Mononuclear cell (primary cell): ENCODE data around the gene NCK2. TPM values are rescaled to one million over a fixed set of nuclear protein-coding genes. Genes with fewer than 3 reads are reported as not detected.

Experiments used
- H3K27me3 ChIP-seq: 2 replicates; pipeline ENCODE4 v1.6.0; 2011; ENCODE audit warnings: low read length, control low read depth; ENCODE audit not compliant: insufficient read depth
- H3K4me1 ChIP-seq: 2 replicates; pipeline ENCODE4 v1.5.1; 2011; ENCODE audit warnings: mild to moderate bottlenecking, low read length, control low read depth; ENCODE audit not compliant: insufficient read depth
- H3K4me3 ChIP-seq: 2 replicates; pipeline ENCODE4 v1.5.1; 2011; ENCODE audit warnings: mild to moderate bottlenecking, low read length, moderate library complexity
- H3K9me3 ChIP-seq: 2 replicates; pipeline ENCODE4 v1.5.1; 2011; ENCODE audit warnings: low read depth, mild to moderate bottlenecking, control low read depth, low read length
- total RNA-seq: library from RNA; depleted of rRNA; stranded (reverse); fragments of >200 nt; gene quantifications from one replicate; pipeline ENCODE4 v1.2.3, GENCODE V29; 2012

NCK2 gene
- total RNA-seq, 1 donor: 82.7 TPM

DNA sequence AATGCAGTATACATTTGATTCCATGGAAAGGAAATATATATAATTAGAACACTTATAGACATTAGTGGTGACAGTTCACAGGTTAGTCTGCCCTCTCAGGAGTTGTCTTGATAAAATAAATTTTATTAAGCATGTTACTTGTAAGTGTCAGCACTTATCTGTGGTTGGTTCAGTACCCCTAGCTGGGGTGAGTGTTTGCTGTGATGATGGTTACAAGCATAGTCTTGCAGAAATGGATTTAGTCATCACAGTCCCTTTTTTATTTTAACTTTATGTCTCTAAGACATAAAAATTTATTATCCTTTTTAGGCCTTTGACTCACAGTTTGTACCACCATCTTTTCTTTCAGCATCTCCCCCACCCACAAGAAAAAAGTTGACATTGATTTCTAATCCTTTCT is 52.1 kb downstream of the NCK2 start:
- H3K27me3 ChIP-seq: no peaks in the 10 kb centered on the region
- H3K4me1 ChIP-seq: peaks cover 92% of the 10 kb centered on the region
- H3K9me3 ChIP-seq: no peaks in the 10 kb centered on the region
- H3K4me3 ChIP-seq: no peak overlapping the region

DNA sequence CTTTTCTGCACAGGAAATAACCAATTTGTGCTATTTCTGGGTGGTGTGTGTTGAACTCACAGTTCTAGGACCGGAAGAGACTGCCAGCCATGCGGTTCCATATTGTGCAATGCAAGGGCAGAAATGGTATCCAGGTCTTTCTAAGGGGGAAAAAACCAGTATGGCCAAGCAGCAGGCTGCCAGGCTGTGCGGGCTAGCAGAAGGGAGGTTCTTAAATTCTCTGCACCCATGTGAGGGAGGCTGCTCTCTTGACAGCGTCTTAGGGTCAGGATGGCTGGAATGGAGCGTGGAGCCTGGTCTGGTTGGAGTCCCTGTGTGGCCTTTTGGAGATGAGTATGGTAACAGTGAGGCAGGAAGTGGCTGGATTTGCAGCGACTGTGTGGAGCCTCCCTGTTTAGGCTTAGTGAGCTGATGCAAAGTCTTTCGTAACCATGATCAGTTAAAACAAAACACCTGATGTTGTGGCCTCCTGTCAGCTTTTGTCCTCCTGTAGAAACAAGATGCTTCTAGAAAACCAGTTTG is 52.6 kb downstream of the NCK2 start:
- Histone ChIP-seq H3K27me3 (no peaks in the 10 kb centered on the region), H3K4me3 (no peak overlapping the region), H3K4me1 (peaks cover 97% of the 10 kb centered on the region), H3K9me3 (no peaks in the 10 kb centered on the region)

DNA sequence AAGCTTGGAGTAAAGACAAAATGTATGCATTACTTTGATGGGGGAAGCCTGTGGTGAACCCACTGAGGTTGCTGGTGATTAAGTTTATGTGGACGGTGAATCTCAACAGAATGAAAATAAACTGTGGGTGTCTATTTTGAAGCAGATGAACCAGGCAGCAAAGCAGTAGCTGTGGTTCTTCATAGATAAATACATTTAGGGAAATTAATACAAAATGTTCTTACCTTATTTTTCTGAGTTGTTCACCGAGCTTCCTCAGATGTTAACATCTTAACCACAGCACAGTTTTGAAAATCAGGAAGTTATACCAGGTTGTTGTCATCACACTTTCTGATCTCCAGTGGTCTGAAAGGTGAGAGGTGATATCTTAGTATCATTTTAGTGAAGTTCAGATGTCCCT is 53.9 kb downstream of the NCK2 start:
- Histone ChIP-seq H3K27me3 (no peaks in the 10 kb centered on the region), H3K4me3 (no peak overlapping the region), H3K9me3 (no peaks in the 10 kb centered on the region), H3K4me1 (peaks cover 97% of the 10 kb centered on the region)

DNA sequence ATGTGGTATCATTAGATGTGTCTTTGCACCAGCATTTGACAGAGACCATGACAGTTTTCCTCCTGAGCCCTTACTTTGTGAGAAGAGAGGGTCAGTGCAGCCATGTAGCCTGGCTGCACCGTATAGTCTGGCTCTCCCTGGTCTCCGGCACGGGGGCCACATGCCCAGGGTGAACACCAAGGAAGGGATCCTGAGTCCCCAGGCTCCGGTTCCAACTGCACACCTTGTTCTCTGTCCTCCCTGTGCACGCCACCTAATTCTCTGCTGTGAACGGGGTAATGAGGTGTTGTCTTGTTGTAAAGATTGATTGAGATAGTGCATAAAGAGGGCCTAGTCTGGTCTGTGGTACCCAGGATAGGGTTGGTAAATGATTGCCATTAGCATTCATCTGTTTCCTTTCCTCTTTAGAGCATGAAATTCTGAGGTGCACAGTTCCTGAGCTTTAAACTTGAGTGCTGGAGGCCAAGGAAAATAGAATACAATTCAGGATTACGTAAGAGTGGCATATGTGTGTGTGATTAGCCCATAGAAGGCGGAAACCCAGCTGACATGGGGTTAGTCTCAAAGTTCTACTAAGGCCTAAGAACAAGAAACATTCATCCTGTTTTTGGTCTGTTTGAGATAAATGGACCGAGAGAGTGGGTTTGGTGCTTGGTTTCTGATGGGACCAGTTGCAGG is 55.5 kb downstream of the NCK2 start:
- peaks cover 99% of the 10 kb centered on the region for H3K4me1 ChIP-seq
- H3K4me3 ChIP-seq: no peak overlapping the region
- no peaks in the 10 kb centered on the region for H3K9me3 ChIP-seq
- no peaks in the 10 kb centered on the region for H3K27me3 ChIP-seq

DNA sequence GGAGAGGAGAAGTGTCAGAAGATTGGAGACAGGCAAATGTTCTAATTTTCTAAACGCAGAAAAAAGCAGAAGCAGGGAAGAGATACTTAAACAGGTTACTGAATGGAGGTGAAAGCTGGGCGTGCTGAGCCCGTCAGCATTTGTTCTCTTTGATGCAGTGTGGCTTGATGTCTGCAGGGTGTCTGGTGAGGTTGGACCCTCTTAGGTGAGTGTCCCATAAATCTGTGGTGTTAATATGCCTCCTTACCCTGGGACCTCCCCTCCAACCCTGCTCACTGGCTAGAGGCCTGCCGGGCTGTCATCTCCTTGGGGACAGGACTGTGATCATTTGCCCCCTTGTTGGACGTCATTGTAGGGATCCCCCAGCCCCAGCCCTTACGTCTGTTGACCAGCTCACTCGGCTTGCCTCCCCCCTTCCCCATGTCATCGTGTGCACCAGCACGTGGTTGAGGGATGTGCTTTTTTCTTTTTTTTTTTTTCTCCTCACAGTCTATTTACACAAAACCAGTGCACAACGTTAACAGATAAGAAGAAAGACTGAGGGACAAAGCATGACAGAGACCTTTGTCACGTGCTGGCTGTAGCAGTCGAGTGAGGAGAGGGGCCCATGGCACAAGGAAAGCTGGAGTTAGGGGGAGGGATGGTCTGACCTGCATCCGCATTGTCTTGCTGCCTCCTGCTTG is 56.4 kb downstream of the NCK2 start:
- H3K4me3 ChIP-seq: no peak overlapping the region
- H3K9me3 ChIP-seq: no peaks in the 10 kb centered on the region
- no peaks in the 10 kb centered on the region for H3K27me3 ChIP-seq
- H3K4me1 ChIP-seq: peaks cover 91% of the 10 kb centered on the region

DNA sequence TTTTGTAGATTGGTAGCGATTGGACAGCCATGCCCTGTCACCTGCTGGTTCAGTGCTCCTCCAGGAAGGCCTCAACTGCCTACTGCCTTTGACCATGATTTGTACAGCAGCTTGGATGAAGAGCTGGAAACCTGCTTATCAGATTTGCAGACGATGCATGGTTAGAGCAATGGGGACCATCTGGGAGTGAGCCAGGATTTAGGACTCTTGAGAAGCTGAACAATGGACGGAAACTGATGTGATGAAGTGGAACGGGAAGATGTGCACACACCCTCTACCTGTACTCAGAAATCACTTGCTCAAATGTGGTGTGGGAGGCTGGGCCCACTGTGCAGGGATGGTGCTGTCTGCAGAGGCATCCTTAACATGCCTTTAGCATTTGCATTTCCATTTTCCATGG is 57.2 kb downstream of the NCK2 start:
- Histone ChIP-seq H3K4me1 (peaks cover 83% of the 10 kb centered on the region), H3K4me3 (no peak overlapping the region), H3K9me3 (no peaks in the 10 kb centered on the region), H3K27me3 (no peaks in the 10 kb centered on the region)

DNA sequence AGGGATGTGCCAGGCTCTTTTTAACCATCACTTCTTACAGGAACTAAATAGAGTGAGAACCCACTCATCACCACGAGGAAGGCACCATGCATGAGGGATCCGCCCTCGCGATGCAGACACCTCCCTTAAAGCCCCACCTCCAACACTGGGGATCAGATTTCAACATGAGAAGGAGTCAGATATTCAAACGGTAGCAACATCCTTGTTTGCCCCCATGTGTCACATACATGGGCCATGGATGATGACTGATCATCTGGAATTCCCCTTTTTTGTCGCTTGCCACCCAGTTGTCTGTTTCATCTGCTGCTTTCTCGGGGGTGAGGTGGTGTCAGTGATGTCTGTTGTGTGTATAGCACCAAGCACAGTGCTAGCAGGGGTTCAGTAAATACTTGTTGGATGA is 57.9 kb downstream of the NCK2 start:
- no peaks in the 10 kb centered on the region for H3K9me3 ChIP-seq
- H3K4me1 ChIP-seq: peaks cover 80% of the 10 kb centered on the region
- H3K27me3 ChIP-seq: no peaks in the 10 kb centered on the region
- no peak overlapping the region for H3K4me3 ChIP-seq

DNA sequence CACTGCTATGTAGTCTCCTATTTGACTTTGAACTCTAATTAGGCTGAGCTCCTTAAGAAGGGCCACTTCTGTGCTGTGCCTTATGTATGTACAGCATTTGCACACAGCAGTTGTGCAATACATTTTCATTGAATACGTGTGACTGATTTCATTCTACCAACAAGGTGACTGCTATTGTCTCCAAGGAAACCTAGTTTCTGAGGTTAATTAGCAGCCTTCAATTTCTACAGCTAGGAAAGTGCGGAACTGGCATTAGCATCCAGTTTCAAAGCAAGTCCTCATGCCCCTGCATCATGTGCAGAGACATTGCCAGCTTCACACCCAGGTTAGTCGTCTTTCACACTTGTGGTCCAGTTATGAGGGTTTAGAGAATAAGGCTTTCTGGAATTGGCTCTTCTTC is 58.6 kb downstream of the NCK2 start:
- H3K4me3 ChIP-seq: no peak overlapping the region
- no peaks in the 10 kb centered on the region for H3K27me3 ChIP-seq
- no peaks in the 10 kb centered on the region for H3K9me3 ChIP-seq
- H3K4me1 ChIP-seq: peaks cover 78% of the 10 kb centered on the region

DNA sequence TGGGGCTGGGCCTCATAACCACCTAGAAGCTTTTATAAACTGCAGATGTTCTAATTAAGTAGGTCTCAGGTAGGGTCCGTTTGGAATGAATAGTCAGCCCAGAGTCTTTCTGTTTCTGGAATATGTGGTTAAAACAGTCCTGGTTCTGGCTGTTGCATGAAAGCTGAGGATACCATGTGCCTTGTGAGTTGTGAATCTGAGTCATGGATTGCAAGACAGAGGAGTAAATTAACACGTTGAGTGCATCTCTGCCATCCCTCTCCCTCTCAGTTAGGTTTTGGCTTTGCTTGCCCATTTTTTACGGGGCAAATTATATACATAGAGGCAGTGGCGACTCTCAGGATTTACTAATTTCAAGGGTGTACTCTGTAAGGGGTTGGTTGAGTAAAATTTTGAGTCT is 59.1 kb downstream of the NCK2 start:
- peaks cover 78% of the 10 kb centered on the region for H3K4me1 ChIP-seq
- no peaks in the 10 kb centered on the region for H3K27me3 ChIP-seq
- H3K9me3 ChIP-seq: no peaks in the 10 kb centered on the region
- H3K4me3 ChIP-seq: no peak overlapping the region

DNA sequence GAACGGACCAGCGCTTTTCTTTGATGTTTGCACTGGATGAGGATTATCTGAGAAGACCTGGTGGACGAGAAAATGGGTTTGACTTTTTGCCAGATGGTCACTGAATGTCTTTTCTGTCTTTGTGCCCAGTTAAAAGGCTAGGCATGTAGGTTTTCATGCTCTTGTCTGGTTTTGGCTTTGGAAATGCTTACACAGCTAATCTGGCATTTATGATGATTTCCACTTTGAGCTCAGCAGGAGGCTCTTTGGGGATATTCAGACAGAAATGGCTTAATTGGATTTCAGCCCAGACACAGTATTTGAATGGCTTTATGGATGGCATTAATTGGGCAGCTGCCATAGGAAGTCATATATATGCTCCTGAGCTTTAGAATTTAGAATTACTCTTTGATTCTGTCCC is 59.6 kb downstream of the NCK2 start:
- Histone ChIP-seq H3K4me3 (no peak overlapping the region), H3K27me3 (no peaks in the 10 kb centered on the region), H3K4me1 (peaks cover 78% of the 10 kb centered on the region), H3K9me3 (no peaks in the 10 kb centered on the region)

DNA sequence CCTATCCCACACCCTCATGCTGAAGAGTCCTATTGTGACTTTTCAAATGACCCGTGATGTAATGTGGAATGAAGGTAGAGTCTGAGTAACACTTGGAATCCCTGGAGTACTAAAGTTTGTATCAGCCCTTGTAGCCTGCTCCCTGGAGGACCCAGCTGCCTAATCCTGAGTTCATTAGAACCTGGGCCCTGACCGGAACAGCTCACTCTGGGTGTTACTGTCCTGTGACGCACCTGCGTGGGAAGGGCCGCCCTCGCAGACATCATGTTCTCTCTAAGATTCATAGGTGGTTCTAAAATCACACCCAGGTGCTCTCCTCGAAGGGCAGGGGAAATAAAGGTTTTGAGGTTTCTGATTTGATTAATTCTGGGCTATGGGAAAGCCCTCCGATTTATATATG is 62.3 kb downstream of the NCK2 start:
- Histone ChIP-seq H3K4me3 (no peak overlapping the region), H3K4me1 (peaks cover 76% of the 10 kb centered on the region), H3K9me3 (no peaks in the 10 kb centered on the region)

DNA sequence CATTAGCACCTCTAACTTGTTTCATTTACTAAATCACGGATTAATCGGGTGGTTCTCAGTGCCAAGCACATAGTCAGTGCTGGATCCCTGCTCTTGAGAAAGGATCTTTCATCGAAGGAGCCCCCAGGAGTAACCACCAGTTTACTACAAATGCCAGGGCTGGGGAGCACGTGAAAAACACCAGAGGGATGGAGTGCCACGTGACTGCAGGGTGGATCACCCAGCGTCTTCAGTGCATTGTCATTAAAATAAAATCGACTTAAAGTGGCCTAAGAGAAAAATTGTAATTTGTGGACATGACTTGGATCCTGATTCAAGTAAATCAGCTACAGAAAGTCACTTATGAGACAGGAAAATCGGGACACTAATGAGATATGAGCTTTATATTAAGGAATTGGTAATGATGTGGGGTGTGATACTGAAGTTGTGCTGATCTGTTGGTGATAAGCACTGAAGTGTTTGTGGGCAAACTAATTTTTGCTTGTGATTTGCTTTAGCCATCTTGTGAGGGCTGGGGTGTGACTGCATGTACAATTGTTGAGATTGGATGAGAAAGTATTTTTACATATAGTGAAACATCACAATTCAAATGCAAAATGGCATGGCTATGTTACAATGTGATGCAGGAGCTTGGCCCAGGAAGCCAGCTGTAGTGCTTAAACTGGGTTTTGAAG is 63.8 kb downstream of the NCK2 start:
- Histone ChIP-seq H3K4me3 (no peak overlapping the region), H3K27me3 (no peaks in the 10 kb centered on the region), H3K9me3 (no peaks in the 10 kb centered on the region), H3K4me1 (peaks cover 75% of the 10 kb centered on the region)

More for the DNA sequence above, 62.3 kb downstream of the NCK2 start:
- H3K27me3 ChIP-seq: no peaks in the 10 kb centered on the region

DNA sequence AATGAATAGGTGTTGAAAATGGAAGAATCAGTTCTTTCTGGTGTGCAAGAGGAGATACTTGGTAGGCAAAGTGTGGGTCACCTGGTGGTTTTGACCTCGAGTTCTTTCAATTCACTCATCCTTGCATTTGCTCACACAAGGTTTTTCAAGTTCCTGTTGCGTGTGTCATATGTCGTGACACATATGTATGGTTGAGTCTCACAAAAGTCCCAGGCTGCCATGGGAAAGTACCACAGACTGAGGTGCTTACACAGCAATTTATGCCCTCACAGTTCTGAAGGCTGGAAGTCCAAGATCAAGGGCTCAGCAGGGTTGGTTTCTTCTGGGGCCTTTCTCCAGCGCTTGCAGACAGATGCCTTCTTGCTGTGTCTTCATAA is 64.4 kb downstream of the NCK2 start:
- Histone ChIP-seq H3K4me3 (no peak overlapping the region), H3K9me3 (no peaks in the 10 kb centered on the region), H3K27me3 (no peaks in the 10 kb centered on the region), H3K4me1 (peaks cover 70% of the 10 kb centered on the region)

DNA sequence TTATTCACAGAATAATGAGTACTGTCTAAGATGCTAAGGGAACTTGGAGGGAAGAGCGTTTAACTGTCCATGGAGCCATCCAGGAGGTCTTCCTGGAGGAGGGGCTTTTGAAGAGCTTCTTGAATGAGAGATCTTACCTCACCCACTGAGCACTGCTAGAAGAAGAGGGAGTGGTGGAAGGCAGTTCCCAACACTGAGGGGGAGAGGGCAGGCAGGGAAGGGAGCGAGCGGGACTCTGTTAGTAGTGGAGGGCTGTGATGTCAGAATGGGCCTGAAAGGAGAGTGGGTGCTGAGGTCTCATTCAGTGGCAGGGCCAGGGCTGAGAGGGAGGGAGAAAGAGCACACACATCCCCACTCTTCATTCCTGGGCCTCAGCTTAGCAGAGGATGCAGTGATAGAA is 65.0 kb downstream of the NCK2 start:
- H3K4me3 ChIP-seq: no peak overlapping the region
- peaks cover 64% of the 10 kb centered on the region for H3K4me1 ChIP-seq
- no peaks in the 10 kb centered on the region for H3K9me3 ChIP-seq
- H3K27me3 ChIP-seq: no peaks in the 10 kb centered on the region

DNA sequence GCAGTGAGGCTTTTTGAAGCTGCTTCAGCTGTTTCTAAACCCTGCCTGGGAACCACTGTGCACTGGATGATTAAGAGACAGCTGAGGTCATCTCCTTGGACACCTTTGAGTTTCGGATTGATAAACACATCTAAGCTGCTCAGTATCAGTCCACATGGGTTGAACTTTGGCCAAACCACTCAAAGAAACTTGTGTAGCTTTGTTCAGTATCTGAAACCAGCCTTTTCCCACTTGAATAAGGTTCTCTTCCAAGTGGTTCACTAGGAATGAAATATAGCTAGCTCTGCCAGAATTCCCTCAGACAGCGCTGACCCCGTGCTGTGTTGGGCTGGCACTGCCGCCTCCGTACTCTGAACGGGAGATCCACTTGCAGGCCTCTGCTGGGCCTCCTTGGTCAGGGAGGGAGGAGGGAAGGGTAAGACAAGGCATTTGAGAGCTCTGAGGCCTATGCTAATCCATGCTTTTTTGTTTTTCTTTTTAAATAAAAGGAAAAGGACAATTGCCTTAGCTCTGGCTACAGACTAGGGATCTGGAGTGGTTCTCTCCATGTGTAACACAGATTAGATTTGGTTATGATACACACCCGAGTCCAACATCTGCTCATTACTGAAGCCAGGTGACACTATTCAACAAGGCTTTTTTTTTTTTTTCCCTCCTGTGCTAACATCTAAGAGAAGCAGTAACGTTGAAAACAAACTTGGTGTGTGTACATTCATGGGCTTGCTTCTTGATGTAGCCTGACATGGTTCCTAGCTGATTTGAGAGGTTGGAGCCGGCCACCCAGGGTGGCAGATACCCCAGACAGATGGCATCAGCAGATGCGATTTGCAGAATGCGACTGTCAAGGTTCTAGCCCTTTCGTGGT is 67.7 kb downstream of the NCK2 start:
- Histone ChIP-seq H3K4me1 (peaks cover 60% of the 10 kb centered on the region), H3K27me3 (no peaks in the 10 kb centered on the region), H3K9me3 (no peaks in the 10 kb centered on the region), H3K4me3 (no peak overlapping the region)
